Neuron (in vitro differentiated cells): ENCODE data around the gene PDE7B.

Experiments used
- H2AFZ ChIP-seq: one replicate; pipeline ENCODE4 v1.6.1; 2013; ENCODE audit warnings: low read depth, mild to moderate bottlenecking, inconsistent platforms, low read length, moderate library complexity
- H3K27me3 ChIP-seq: one replicate; pipeline ENCODE4 v1.6.1; 2013; ENCODE audit warnings: low read length; ENCODE audit not compliant: insufficient read depth
- H3K36me3 ChIP-seq: one replicate; pipeline ENCODE4 v1.6.1; 2013; ENCODE audit warnings: low read length; ENCODE audit not compliant: insufficient read depth
- H3K4me1 ChIP-seq: one replicate; pipeline ENCODE4 v1.6.1; 2013; ENCODE audit warnings: low read length; ENCODE audit not compliant: insufficient read depth
- H3K4me3 ChIP-seq: 2 replicates; pipeline ENCODE4 v1.5.1; 2013; ENCODE audit warnings: mild to moderate bottlenecking, low read length, moderate library complexity
- H3K9me3 ChIP-seq: one replicate; pipeline ENCODE4 v1.6.1; 2013; ENCODE audit warnings: low read length

PDE7B gene

DNA sequence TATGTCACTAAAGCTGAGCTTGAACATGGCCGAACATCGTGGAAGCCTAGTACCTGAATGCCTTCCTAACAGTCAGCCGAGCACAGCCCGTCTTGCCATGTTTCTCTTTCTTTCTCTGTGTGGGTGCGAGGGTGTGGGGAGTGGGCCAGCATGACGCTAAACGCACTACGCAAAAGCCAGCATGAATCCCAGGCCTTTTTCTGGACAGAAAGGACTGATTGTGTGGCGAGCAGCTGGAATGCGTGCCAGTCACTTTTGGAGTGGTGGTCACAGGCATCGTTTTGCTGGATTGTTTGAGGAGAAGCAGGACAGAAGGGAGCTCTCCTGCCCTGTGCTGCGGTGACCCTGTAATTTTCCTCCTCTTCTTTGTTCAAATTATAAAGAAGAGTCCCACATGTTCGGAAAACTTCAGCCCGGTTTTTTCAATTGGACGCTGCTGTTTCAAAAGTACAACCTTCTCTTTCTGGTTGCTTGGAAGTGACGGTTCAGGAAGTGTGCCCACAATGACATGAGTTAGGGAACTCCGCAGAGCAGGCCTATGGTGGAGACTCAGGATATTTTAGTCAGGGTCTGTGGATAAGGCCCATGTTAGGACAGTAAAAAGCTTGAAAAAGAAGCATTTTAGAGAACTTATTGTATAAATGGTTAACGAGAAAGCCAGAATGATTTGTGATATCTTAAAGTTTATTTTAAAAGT, 54.3 kb downstream of the PDE7B start:
- H3K36me3 ChIP-seq = no peaks in the 10 kb centered on the region
- no peak overlapping the region for H3K4me3 ChIP-seq
- H3K9me3 ChIP-seq = no peaks in the 10 kb centered on the region
- H3K27me3 ChIP-seq = no peaks in the 10 kb centered on the region
- no peaks in the 10 kb centered on the region for H3K4me1 ChIP-seq
- no peak overlapping the region for H2AFZ ChIP-seq

GRCh38 chr6:135906542-135906941, 55.0 kb downstream of the PDE7B start:
- Histone ChIP-seq H3K4me1 (no peaks in the 10 kb centered on the region), H3K36me3 (no peaks in the 10 kb centered on the region), H3K27me3 (no peaks in the 10 kb centered on the region), H2AFZ (no peak overlapping the region), H3K4me3 (no peak overlapping the region), H3K9me3 (no peaks in the 10 kb centered on the region)

GRCh38 chr6:135906972-135907465, 55.5 kb downstream of the PDE7B start:
- no peaks in the 10 kb centered on the region for H3K36me3 ChIP-seq
- H2AFZ ChIP-seq = no peak overlapping the region

DNA sequence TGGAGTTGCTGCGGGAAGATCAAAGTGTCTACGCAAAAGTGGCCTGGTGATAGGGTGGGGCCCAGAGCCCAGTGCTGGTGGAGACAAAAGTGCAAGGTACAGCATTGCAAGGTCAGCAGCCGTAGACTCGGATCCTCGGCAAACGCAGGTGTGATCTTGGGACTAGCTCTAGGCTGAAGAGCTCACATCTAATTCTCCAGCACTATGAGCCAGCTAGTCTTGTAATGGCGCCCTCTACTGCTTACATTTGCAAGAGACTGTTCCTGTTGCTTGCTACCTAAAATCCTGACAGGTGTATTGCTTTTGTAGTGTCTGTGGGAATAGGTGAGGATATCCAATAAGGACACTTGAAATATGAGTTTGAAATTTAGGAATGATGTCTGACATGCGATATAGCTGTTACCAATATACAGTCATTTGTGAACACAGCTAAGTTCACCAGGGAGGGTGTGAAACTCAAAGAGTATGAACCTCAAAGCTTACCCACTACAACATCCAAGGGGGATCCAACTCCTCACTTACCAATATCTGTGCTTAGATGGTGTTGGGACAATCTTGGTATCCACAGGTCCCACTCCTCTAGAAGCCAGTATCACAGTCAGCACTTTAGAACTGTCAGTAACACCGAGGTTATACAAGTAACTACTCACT, 58.4 kb downstream of the PDE7B start:
- no peaks in the 10 kb centered on the region for H3K9me3 ChIP-seq
- H3K27me3 ChIP-seq = no peaks in the 10 kb centered on the region
- H3K4me3 ChIP-seq = no peak overlapping the region
- no peaks in the 10 kb centered on the region for H3K4me1 ChIP-seq
- H3K36me3 ChIP-seq = no peaks in the 10 kb centered on the region
- H2AFZ ChIP-seq = no peak overlapping the region

More at GRCh38 chr6:135906972-135907465, 55.5 kb downstream of the PDE7B start:
- no peaks in the 10 kb centered on the region for H3K4me1 ChIP-seq
- no peaks in the 10 kb centered on the region for H3K9me3 ChIP-seq
- H3K27me3 ChIP-seq = no peaks in the 10 kb centered on the region
- no peak overlapping the region for H3K4me3 ChIP-seq

- Histone ChIP-seq H3K4me1 (no peaks in the 10 kb centered on the region), H3K4me3 (no peak overlapping the region), H3K27me3 (no peaks in the 10 kb centered on the region), H2AFZ (no peak overlapping the region), H3K36me3 (no peaks in the 10 kb centered on the region), H3K9me3 (no peaks in the 10 kb centered on the region)
These were observed 59.5 kb downstream of the PDE7B start for GRCh38 chr6:135910790-135911618.

- no peaks in the 10 kb centered on the region for H3K36me3 ChIP-seq
- H3K4me3 ChIP-seq = no peak overlapping the region
- H3K4me1 ChIP-seq = no peaks in the 10 kb centered on the region
- no peaks in the 10 kb centered on the region for H3K27me3 ChIP-seq
- no peaks in the 10 kb centered on the region for H3K9me3 ChIP-seq
- no peak overlapping the region for H2AFZ ChIP-seq
These were observed 62.3 kb downstream of the PDE7B start for GRCh38 chr6:135913785-135914184.

- no peak overlapping the region for H3K4me3 ChIP-seq
- no peaks in the 10 kb centered on the region for H3K36me3 ChIP-seq
- no peaks in the 10 kb centered on the region for H3K4me1 ChIP-seq
- no peaks in the 10 kb centered on the region for H3K9me3 ChIP-seq
- H2AFZ ChIP-seq = no peak overlapping the region
- H3K27me3 ChIP-seq = no peaks in the 10 kb centered on the region
These were observed 67.5 kb downstream of the PDE7B start for GRCh38 chr6:135919026-135919425.

- Histone ChIP-seq H3K4me3 (no peak overlapping the region), H3K4me1 (no peaks in the 10 kb centered on the region), H3K9me3 (no peaks in the 10 kb centered on the region), H3K27me3 (no peaks in the 10 kb centered on the region), H3K36me3 (no peaks in the 10 kb centered on the region), H2AFZ (no peak overlapping the region)
These were observed 69.2 kb downstream of the PDE7B start for GRCh38 chr6:135920689-135921088.

GRCh38 chr6:135921188-135921587, 69.7 kb downstream of the PDE7B start:
- Histone ChIP-seq H3K27me3 (no peaks in the 10 kb centered on the region), H3K4me1 (no peaks in the 10 kb centered on the region), H2AFZ (no peak overlapping the region), H3K9me3 (no peaks in the 10 kb centered on the region), H3K36me3 (no peaks in the 10 kb centered on the region), H3K4me3 (no peak overlapping the region)

DNA sequence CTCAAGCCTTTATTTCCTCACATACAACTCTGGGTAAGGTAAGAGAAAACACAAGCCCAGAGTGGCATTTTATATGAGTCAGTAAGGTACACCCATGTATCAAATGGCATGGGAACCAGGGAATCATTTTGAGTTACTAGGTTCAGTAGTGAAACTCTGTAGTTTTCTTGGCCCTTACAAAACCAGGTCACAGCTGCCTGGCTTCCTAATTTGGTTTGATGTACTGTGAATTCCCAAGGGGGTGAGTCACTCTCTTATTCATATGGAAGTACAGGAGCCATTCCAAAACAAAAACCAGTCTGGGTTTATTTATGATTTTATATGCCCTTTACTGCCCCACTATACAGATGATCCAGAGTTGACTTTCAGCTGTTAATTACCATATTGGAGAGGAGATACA, 70.7 kb downstream of the PDE7B start:
- no peaks in the 10 kb centered on the region for H3K27me3 ChIP-seq
- no peaks in the 10 kb centered on the region for H3K9me3 ChIP-seq
- H3K4me3 ChIP-seq = no peak overlapping the region
- no peak overlapping the region for H2AFZ ChIP-seq
- no peaks in the 10 kb centered on the region for H3K4me1 ChIP-seq
- H3K36me3 ChIP-seq = no peaks in the 10 kb centered on the region

DNA sequence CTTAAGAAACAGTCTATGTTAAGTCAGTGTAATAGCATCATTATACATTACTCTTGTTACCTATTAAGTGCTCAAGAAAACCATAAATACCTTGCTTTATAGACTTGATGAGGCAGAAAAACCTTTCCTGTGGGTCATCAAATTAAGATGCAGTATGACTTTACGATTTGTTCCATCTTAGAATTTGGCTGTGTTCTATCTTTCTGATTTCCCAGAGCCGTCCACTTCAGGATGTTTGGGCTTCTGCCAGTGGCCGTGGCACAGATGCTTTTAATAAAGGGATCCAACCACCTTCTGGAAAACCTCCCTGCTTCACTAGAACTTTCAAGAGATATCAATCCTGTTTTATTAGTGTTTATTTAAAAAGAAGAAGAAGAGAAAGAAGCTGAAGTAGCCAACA, 71.2 kb downstream of the PDE7B start:
- Histone ChIP-seq H3K36me3 (no peaks in the 10 kb centered on the region), H3K4me3 (no peak overlapping the region), H3K27me3 (no peaks in the 10 kb centered on the region), H3K9me3 (no peaks in the 10 kb centered on the region), H3K4me1 (no peaks in the 10 kb centered on the region), H2AFZ (no peak overlapping the region)

- H2AFZ ChIP-seq = no peak overlapping the region
- H3K27me3 ChIP-seq = no peaks in the 10 kb centered on the region
- H3K4me3 ChIP-seq = no peak overlapping the region
- H3K36me3 ChIP-seq = no peaks in the 10 kb centered on the region
- H3K9me3 ChIP-seq = no peaks in the 10 kb centered on the region
- no peaks in the 10 kb centered on the region for H3K4me1 ChIP-seq
These were observed 81.2 kb downstream of the PDE7B start for GRCh38 chr6:135932651-135933050.

DNA sequence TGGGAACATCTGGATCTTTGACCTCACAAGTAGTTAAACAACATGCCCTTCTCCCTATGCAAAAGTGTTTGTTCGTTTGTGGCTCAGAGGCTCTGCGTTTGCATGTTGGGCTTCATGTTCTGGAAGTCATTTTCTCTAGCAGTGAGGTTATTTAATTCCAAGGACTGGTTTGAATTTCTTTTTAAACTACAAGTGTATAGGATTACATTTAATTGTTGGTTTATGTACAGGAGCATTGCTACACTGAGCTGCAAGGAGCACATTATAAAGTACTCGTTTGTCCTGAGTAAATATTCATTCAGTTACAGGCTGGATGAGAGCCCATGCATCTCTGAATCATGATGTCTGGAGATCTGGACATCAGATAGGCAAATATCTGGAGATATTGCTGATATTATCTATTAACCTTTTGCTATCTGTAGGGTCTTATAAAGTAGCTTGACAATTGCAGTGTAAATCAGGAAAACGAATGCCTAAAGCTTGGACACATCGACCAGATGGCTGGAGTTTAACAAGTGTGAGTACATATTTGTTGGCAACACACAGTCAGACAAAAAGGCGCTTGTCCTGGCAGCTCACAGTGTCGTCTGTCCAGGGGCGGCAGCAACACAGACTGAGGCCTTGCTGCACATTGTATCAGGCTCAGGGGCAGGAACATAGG, 84.6 kb downstream of the PDE7B start:
- no peaks in the 10 kb centered on the region for H3K9me3 ChIP-seq
- no peak overlapping the region for H2AFZ ChIP-seq
- H3K4me1 ChIP-seq = no peaks in the 10 kb centered on the region
- no peaks in the 10 kb centered on the region for H3K27me3 ChIP-seq
- no peak overlapping the region for H3K4me3 ChIP-seq
- no peaks in the 10 kb centered on the region for H3K36me3 ChIP-seq
